WTC11 (cell line): ENCODE results near the gene C1QTNF8. TPM values are rescaled to one million over a fixed set of nuclear protein-coding genes. Genes with fewer than 3 reads are reported as not detected.

Source experiments
- ATAC-seq: fragments of 200-7000 bp; cut with Tn5 transposase; 2 replicates; pipeline ENCODE4 v1.10.0; 2021; ENCODE audit warnings: mild to moderate bottlenecking, moderate library complexity
- CTCF ChIA-PET: fragments of 300-600 bp; sonication (Branson Sonifier 250); formaldehyde crosslinking; loops from one replicate; lab custom pipeline; 2021; ENCODE audit warnings: antibody characterized with exemption; lab: Charles Lee
- POLR2A ChIA-PET: fragments of 350-600 bp; sonication (Branson Sonifier 250); formaldehyde crosslinking; loops from one replicate; lab custom pipeline; 2021; ENCODE audit warnings: antibody characterized with exemption; lab: Charles Lee
- DNase-seq: peaks from one replicate; pipeline ENCODE4 v3.0.0; 2021; ENCODE audit warnings: low spot score
- H3K27ac Mint-ChIP-seq: 2 replicates; pipeline ENCODE4 v1.8.0; 2021; ENCODE audit warnings: mixed read lengths
- H3K27me3 Mint-ChIP-seq: 2 replicates; pipeline ENCODE4 v1.8.0; 2021; ENCODE audit warnings: low read depth, mild to moderate bottlenecking, moderate library complexity, mixed read lengths
- H3K36me3 Mint-ChIP-seq: 2 replicates; pipeline ENCODE4 v1.8.0; 2021; ENCODE audit warnings: mixed read lengths
- H3K4me1 Mint-ChIP-seq: 2 replicates; pipeline ENCODE4 v1.8.0; 2022; ENCODE audit warnings: mixed read lengths
- H3K4me3 Mint-ChIP-seq: 2 replicates; pipeline ENCODE4 v1.8.0; 2021; ENCODE audit warnings: mild to moderate bottlenecking, moderate library complexity, mixed read lengths
- H3K9me3 Mint-ChIP-seq: 2 replicates; pipeline ENCODE4 v1.8.0; 2021; ENCODE audit warnings: mixed read lengths
- CREB1 ChIP-seq: sonication (generic); formaldehyde crosslinking; IDR thresholded peaks from 2 replicates; pipeline ENCODE4 v1.8.0; 2023; ENCODE audit warnings: mild to moderate bottlenecking, missing genetic modification reagents
- ELF4 ChIP-seq: sonication (generic); formaldehyde crosslinking; IDR thresholded peaks from 2 replicates; pipeline ENCODE4 v1.8.1; 2022; ENCODE audit warnings: low read depth, mild to moderate bottlenecking, moderate library complexity, missing genetic modification reagents
- ETV6 ChIP-seq: sonication (generic); formaldehyde crosslinking; IDR thresholded peaks from 2 replicates; pipeline ENCODE4 v1.8.1; 2022; ENCODE audit warnings: mild to moderate bottlenecking, missing genetic modification reagents
- GTF2I ChIP-seq: fragments of 250-450 bp; sonication (Bioruptor Pico); conservative IDR thresholded peaks from 2 replicates; pipeline ENCODE4 v1.4.0; 2021; ENCODE audit warnings: mild to moderate bottlenecking
- KAT7 ChIP-seq: sonication (generic); formaldehyde crosslinking; IDR thresholded peaks from 2 replicates; pipeline ENCODE4 v1.8.1; 2023; ENCODE audit warnings: missing genetic modification reagents, mild to moderate bottlenecking, borderline replicate concordance
- MXD4 ChIP-seq: fragments of 250-450 bp; sonication (Bioruptor Pico); IDR thresholded peaks from 2 replicates; pipeline ENCODE4 v1.8.0; 2021; ENCODE audit warnings: mild to moderate bottlenecking, moderate library complexity, borderline replicate concordance
- MYBL2 ChIP-seq: sonication (generic); formaldehyde crosslinking; IDR thresholded peaks from 2 replicates; pipeline ENCODE4 v1.8.1; 2023; ENCODE audit warnings: mild to moderate bottlenecking, moderate library complexity, missing genetic modification reagents
- NFYB ChIP-seq: sonication (generic); formaldehyde crosslinking; conservative IDR thresholded peaks from 2 replicates; pipeline ENCODE4 v1.8.0; 2022; ENCODE audit warnings: low read depth, missing genetic modification reagents
- NR2C2 ChIP-seq: sonication (generic); formaldehyde crosslinking; IDR thresholded peaks from 2 replicates; pipeline ENCODE4 v1.8.0; 2022; ENCODE audit warnings: mild to moderate bottlenecking, missing genetic modification reagents
- PRDM15 ChIP-seq: sonication (generic); formaldehyde crosslinking; IDR thresholded peaks from 2 replicates; pipeline ENCODE4 v1.8.0; 2022; ENCODE audit warnings: missing genetic modification reagents
- SMAD3 ChIP-seq: sonication (generic); formaldehyde crosslinking; IDR thresholded peaks from 2 replicates; pipeline ENCODE4 v1.8.0; 2022; ENCODE audit warnings: missing genetic modification reagents, mild to moderate bottlenecking, borderline replicate concordance
- SMAD4 ChIP-seq: sonication (generic); formaldehyde crosslinking; IDR thresholded peaks from 2 replicates; pipeline ENCODE4 v1.8.0; 2022; ENCODE audit warnings: mild to moderate bottlenecking, missing genetic modification reagents
- SOX15 ChIP-seq: fragments of 250-450 bp; sonication (Bioruptor Pico); IDR thresholded peaks from 2 replicates; pipeline ENCODE4 v1.9.0; 2021; ENCODE audit warnings: mild to moderate bottlenecking
- USF2 ChIP-seq: sonication (generic); formaldehyde crosslinking; IDR thresholded peaks from 2 replicates; pipeline ENCODE4 v1.8.1; 2023; ENCODE audit warnings: mild to moderate bottlenecking, missing genetic modification reagents, moderate library complexity
- ZNF263 ChIP-seq: sonication (generic); formaldehyde crosslinking; IDR thresholded peaks from 2 replicates; pipeline ENCODE4 v1.8.1; 2022; ENCODE audit warnings: low read depth, mild to moderate bottlenecking, moderate library complexity, missing genetic modification reagents
- ZSCAN18 ChIP-seq: fragments of 250-450 bp; sonication (Bioruptor Pico); IDR thresholded peaks from 2 replicates; pipeline ENCODE4 v2.1.2; 2022; ENCODE audit warnings: mild to moderate bottlenecking, moderate library complexity
- total RNA-seq: library from RNA; stranded (reverse); gene quantifications from 3 replicates; pipeline ENCODE4 v1.2.3, GENCODE V29; 2021

The C1QTNF8 gene
- total RNA-seq, 1 experiment from 2014 or later: 0.13 TPM

- Mint-ChIP-seq H3K27ac (no peak overlapping the region), H3K9me3 (no peaks in the 10 kb centered on the region), H3K4me3 (no peak overlapping the region), H3K4me1 (no peaks in the 10 kb centered on the region), H3K27me3 (no peaks in the 10 kb centered on the region), H3K36me3 (no peaks in the 10 kb centered on the region)
- no peak for ATAC-seq
- DNase-seq: no peak
- POLR2A ChIA-PET: no interaction called here
- CTCF ChIA-PET: no interaction called here
- TF ChIP-seq SMAD4 (CRISPR knock-in tag): no peak
Measured at GRCh38 chr16:1133271-1133670, 37.2 kb upstream of the C1QTNF8 start.

- Mint-ChIP-seq H3K4me3 (no peak overlapping the region), H3K27me3 (no peaks in the 10 kb centered on the region), H3K36me3 (no peaks in the 10 kb centered on the region), H3K9me3 (no peaks in the 10 kb centered on the region), H3K27ac (no peak overlapping the region), H3K4me1 (no peaks in the 10 kb centered on the region)
- CTCF ChIA-PET: interaction anchor here (0.7 kb wide), 1 partner anchor 296 kb away, joined by 3 read pairs; no protein-coding TSS in a partner anchor
- DNase-seq: no peak
- TF ChIP-seq MXD4: no peak
- TF ChIP-seq USF2: no peak
- no peak for TF ChIP-seq NR2C2
- no peak for TF ChIP-seq ZSCAN18
- no peak for ATAC-seq
- POLR2A ChIA-PET: no interaction called here
Measured at GRCh38 chr16:1132431-1132830, 36.4 kb upstream of the C1QTNF8 start.

- TF ChIP-seq ZNF263 (CRISPR knock-in tag) (no peak), KAT7 (CRISPR knock-in tag) (no peak), MYBL2 (CRISPR knock-in tag) (no peak), PRDM15 (CRISPR knock-in tag) (no peak), GTF2I (CRISPR knock-in tag) (no peak), CREB1 (CRISPR knock-in tag) (no peak), ELF4 (no peak), SMAD3 (CRISPR knock-in tag) (no peak), ETV6 (CRISPR knock-in tag) (no peak), NFYB (CRISPR knock-in tag) (no peak), SOX15 (no peak), MXD4 (no peak)
- no peaks in the 10 kb centered on the region for H3K9me3 Mint-ChIP-seq
- H3K27ac Mint-ChIP-seq: no peak overlapping the region
- no peaks in the 10 kb centered on the region for H3K36me3 Mint-ChIP-seq
- POLR2A ChIA-PET: no interaction called here
- no peak overlapping the region for H3K4me3 Mint-ChIP-seq
- CTCF ChIA-PET: interaction anchor here (0.6 kb wide), 1 partner anchor 74 kb away, joined by 4 read pairs; no protein-coding TSS in a partner anchor
- ATAC-seq: no peak
- no peaks in the 10 kb centered on the region for H3K4me1 Mint-ChIP-seq
- H3K27me3 Mint-ChIP-seq: no peaks in the 10 kb centered on the region
- DNase-seq: no peak
Measured at GRCh38 chr16:1131378-1131994, 35.4 kb upstream of the C1QTNF8 start.
